Thyroid gland (tissue), 4 donors: Measurements from ENCODE around the gene VRK1. TPM values are rescaled to one million over a fixed set of nuclear protein-coding genes. Genes with fewer than 3 reads are reported as not detected.
"Not testable (repeated sequence)": the region's sequence is repeated elsewhere in the genome, so short reads cannot be mapped to it uniquely, and the experiment has no call there.

Experiments used
- DNase-seq, 2 donors: peaks; one replicate each; pipeline ENCODE4 v3.0.0-alpha.2; 2019
- H3K27ac ChIP-seq, 3 donors: fragments of 200-600 bp; sonication (generic); 1 replicate in 2 of 3; 2 replicates in 1 of 3; pipeline ENCODE4 v1.5.1; 2016 to 2019; ENCODE audit warnings: mild to moderate bottlenecking in 1 of 3, moderate library complexity in 1 of 3
- H3K27me3 ChIP-seq: fragments of 200-600 bp; sonication (generic); one replicate; pipeline ENCODE4 v1.5.1; 2019
- H3K36me3 ChIP-seq, 2 donors: fragments of 200-600 bp; sonication (generic); one replicate each; pipeline ENCODE4 v1.5.1; 2016 to 2019
- H3K4me1 ChIP-seq, 2 donors: fragments of 200-600 bp; sonication (generic); one replicate each; pipeline ENCODE4 v1.5.1; 2017 to 2019
- H3K4me3 ChIP-seq, 3 donors: fragments of 200-600 bp; sonication (generic); replicated peaks in 1 of 3; 1 replicate in 2 of 3; 2 replicates in 1 of 3; pipeline ENCODE4 v1.5.1; 2016; ENCODE audit warnings: mild to moderate bottlenecking in 1 of 3
- H3K9me3 ChIP-seq: fragments of 200-600 bp; sonication (generic); one replicate; pipeline ENCODE4 v1.5.1; 2017
- POLR2A ChIP-seq, 2 donors: fragments of 450-650 bp; IDR thresholded peaks; one replicate each; pipeline ENCODE4 v1.6.1; 2017; ENCODE audit warnings: antibody characterized with exemption in 2 of 2, mild to moderate bottlenecking in 2 of 2, moderate library complexity in 1 of 2
- WGBS, 2 donors: methylation state at CpG; one replicate each; pipeline ENCODE4 v1.1.5; 2017; 5-methylcytosine and 5-hydroxymethylcytosine counted together
- intact Hi-C: fragments of 100-400 bp; cut with DNase I; formaldehyde crosslinking; loops from one replicate; pipeline ENCODE4 v1.15.1; 2023
- total RNA-seq, 4 donors: library from RNA; depleted of rRNA; stranded (reverse); fragments of >200 nt; gene quantifications; one replicate each; pipeline ENCODE4 v1.2.3, GENCODE V29; 2016
- TF ChIP-seq, protein P1 (sequence below), 6 experiments: fragments of 200-600 bp in 3 of 6; fragments of 450-650 bp in 3 of 6; sonication (generic) in 3 of 6; IDR thresholded peaks; one replicate each; pipeline ENCODE4 v1.5.1; 2016 to 2019; ENCODE audit warnings: antibody characterized with exemption in 6 of 6, mild to moderate bottlenecking in 2 of 6, inconsistent platforms in 1 of 6, moderate library complexity in 1 of 6

VRK1 gene
- total RNA-seq, 4 donors from 2014 or later: 10.1 to 44.4 (median 14.2) TPM

DNA sequence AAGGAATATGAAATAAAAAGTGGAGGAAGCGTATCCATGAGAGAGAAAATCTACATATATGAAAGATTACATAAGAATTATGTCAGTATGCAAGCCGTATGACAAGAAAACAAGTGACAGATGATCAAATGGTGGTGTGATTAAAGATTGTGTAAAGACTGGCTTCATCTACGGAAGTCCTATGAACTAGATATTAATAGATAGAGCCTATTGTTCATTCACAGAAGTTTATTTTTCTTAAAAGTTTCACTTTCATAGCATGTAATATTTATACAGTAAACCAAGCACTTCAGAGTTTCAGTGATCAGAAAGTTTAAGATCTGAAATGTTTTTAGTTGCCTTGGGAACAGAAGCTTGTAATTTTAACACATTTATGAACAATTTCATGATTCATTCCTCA lies 84.5 kb downstream of the VRK1 start:
- WGBS, 2 donors: 94 to 95% methylated on average over 3 of the region's 3 CpGs
- intact Hi-C loops: no loop called here
- no peaks in the 10 kb centered on the region for H3K4me1 ChIP-seq
- H3K36me3 ChIP-seq: no peaks in the 10 kb centered on the region
- TF ChIP-seq POLR2A (IDR thresholded peaks at IDR 0.05): no peak
- TF ChIP-seq, protein P1, sequence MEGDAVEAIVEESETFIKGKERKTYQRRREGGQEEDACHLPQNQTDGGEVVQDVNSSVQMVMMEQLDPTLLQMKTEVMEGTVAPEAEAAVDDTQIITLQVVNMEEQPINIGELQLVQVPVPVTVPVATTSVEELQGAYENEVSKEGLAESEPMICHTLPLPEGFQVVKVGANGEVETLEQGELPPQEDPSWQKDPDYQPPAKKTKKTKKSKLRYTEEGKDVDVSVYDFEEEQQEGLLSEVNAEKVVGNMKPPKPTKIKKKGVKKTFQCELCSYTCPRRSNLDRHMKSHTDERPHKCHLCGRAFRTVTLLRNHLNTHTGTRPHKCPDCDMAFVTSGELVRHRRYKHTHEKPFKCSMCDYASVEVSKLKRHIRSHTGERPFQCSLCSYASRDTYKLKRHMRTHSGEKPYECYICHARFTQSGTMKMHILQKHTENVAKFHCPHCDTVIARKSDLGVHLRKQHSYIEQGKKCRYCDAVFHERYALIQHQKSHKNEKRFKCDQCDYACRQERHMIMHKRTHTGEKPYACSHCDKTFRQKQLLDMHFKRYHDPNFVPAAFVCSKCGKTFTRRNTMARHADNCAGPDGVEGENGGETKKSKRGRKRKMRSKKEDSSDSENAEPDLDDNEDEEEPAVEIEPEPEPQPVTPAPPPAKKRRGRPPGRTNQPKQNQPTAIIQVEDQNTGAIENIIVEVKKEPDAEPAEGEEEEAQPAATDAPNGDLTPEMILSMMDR (IDR thresholded peaks at IDR 0.05): no peak
- no peak for DNase-seq
- H3K27me3 ChIP-seq: no peaks in the 10 kb centered on the region
- H3K9me3 ChIP-seq: no peaks in the 10 kb centered on the region
- no peak overlapping the region for H3K4me3 ChIP-seq
- H3K27ac ChIP-seq: no peak overlapping the region

DNA sequence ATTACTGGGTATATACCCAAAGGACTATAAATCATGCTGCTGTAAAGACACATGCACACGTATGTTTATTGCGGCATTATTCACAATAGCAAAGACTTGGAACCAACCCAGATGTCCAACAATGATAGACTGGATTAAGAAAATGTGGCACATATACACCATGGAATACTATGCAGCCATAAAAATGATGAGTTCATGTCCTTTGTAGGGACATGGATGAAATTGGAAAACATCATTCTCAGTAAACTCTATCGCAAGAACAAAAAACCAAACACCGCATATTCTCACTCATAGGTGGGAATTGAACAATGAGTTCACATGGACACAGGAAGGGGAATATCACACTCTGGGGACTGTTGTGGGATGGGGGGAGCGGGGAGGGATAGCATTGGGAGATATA lies 86.8 kb downstream of the VRK1 start:
- H3K27me3 ChIP-seq, intact Hi-C loops, H3K9me3 ChIP-seq, H3K27ac ChIP-seq, H3K36me3 ChIP-seq, H3K4me3 ChIP-seq, H3K4me1 ChIP-seq, DNase-seq: not testable (repeated sequence)
- 96 to 98% methylated on average over 5 of the region's 5 CpGs for WGBS, 2 donors

GRCh38 chr14:96888158-96888557 lies 91.0 kb downstream of the VRK1 start:
- H3K9me3 ChIP-seq: no peaks in the 10 kb centered on the region
- no peak overlapping the region for H3K4me3 ChIP-seq
- H3K4me1 ChIP-seq: peaks cover 0 to 9% of the 10 kb centered on the region in 2 donors
- intact Hi-C loops: no loop called here
- WGBS, 2 donors: 77 to 91% methylated on average over 1 of the region's 1 CpG
- no peak for DNase-seq
- no peaks in the 10 kb centered on the region for H3K36me3 ChIP-seq
- no peaks in the 10 kb centered on the region for H3K27me3 ChIP-seq
- TF ChIP-seq POLR2A (IDR thresholded peaks at IDR 0.05): no peak
- TF ChIP-seq, protein P1 (IDR thresholded peaks at IDR 0.05): no peak
- H3K27ac ChIP-seq: no peak overlapping the region

- H3K27me3 ChIP-seq: no peaks in the 10 kb centered on the region
- H3K27ac ChIP-seq: no peak overlapping the region
- intact Hi-C loops: no loop called here
- WGBS, 2 donors: 16 to 33% methylated on average over 3 of the region's 3 CpGs
- no peaks in the 10 kb centered on the region for H3K9me3 ChIP-seq
- DNase-seq: peak; percentile 33 to 48
- no peak overlapping the region for H3K4me3 ChIP-seq
- H3K4me1 ChIP-seq: peaks cover 0 to 9% of the 10 kb centered on the region in 2 donors
- H3K36me3 ChIP-seq: no peaks in the 10 kb centered on the region
- TF ChIP-seq, protein P1 (IDR thresholded peaks at IDR 0.05): no peak
- no peak for TF ChIP-seq POLR2A (IDR thresholded peaks at IDR 0.05)
Observed at GRCh38 chr14:96888593-96888992, 91.4 kb downstream of the VRK1 start.

DNA sequence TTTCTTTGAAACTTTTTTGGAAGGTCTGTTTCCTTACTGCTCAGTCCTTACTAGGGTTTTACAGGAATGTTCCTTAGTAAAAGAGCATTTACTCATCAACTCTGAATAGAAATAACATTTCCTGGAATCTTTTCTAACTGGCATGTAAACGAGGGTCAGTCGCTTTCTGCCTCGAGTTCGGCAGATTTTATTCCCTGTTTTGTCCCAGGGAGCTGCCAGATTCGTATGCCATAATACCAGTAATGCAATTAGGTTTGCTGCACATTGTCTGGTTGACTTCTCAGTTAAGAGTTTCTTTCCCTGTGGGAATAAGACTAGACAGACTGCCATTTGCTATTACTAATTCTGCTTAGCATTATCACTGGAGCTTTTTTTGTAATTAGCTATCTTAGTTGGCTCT lies 91.9 kb downstream of the VRK1 start:
- intact Hi-C loops: no loop called here
- Histone ChIP-seq H3K4me1 (peaks cover 0 to 9% of the 10 kb centered on the region in 2 donors), H3K9me3 (no peaks in the 10 kb centered on the region), H3K27me3 (no peaks in the 10 kb centered on the region), H3K36me3 (no peaks in the 10 kb centered on the region), H3K4me3 (no peak overlapping the region), H3K27ac (no peak overlapping the region)
- no peak for DNase-seq
- 50 to 56% methylated on average over 5 of the region's 5 CpGs for whole genome bisulfite sequencing, 2 donors
- no peak for TF ChIP-seq POLR2A (IDR thresholded peaks at IDR 0.05)
- TF ChIP-seq, protein P1 (IDR thresholded peaks at IDR 0.05): no peak
